GM12801 (cell line): ENCODE results near the gene CLDN2.

ENCODE experiments used
- CTCF ChIP-seq: IDR thresholded peaks from one replicate; pipeline ENCODE4 v1.5.1; 2011; ENCODE audit warnings: control low read depth; ENCODE audit not compliant: insufficient read length; ENCODE audit errors: extremely low read depth

CLDN2 gene

DNA sequence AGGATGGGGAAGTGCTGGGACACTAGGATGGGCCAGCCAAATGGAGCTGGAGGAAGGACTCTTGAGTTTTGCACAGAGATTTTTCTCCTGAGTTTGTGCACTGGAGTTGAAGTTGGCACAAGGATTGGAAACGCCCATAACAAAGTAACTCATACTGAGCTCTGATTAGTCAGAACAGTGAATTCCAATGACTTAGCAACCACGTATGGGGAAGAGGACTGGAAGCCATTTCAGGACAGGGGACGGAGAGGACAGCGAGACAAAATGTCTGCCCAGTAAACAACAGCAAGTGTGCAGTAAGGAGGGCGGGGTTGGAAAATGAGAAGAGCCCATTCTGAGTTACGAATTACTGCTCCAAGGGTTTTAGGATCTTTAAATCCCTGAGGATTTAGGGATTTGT is 22.9 kb upstream of the CLDN2 start:
- TF ChIP-seq CTCF, result no peak

- no peak for TF ChIP-seq CTCF
These were observed 21.7 kb upstream of the CLDN2 start for GRCh38 chrX:106898462-106898861.

DNA sequence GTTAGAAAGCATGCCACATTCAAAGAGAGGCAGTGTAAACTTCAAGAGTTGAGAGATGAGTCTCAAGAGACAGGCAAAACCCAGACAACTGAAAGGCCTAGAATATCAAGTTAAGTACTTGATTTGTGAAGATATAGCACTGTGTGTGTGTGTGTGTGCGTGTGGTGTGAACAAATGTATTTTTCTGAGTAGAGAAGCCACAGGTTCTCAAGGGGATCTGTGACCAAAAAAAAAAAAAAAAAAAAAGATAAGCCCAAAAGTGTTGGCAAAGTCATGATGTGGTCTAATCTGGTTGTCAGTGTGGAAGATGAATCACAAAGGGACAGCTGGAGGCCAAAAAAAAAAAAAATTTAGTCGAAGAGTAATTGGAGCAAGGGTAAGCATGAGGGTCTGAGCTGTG is 20.9 kb upstream of the CLDN2 start:
- TF ChIP-seq CTCF, result no peak

DNA sequence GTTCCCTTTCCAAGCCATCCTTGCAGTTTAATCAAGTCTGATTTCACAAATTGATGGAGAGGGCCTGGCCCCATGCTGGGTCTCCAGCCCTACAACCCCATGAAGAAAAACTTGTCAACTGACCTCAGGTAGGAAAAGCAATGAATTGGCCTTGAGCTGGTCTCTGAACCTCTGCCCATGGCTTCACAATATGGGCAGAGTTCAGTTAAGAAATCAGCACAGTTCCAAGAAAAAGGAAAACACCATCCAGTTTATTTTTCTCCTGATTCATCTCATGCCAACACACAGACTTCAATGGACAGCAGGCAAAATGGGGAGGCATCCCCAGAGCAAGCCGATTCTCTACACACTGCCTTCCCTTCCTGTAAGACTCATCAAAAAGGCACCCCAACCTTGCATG is 20.4 kb upstream of the CLDN2 start:
- no peak for TF ChIP-seq CTCF

GRCh38 chrX:106901341-106901740 is 18.9 kb upstream of the CLDN2 start:
- no peak for TF ChIP-seq CTCF

DNA sequence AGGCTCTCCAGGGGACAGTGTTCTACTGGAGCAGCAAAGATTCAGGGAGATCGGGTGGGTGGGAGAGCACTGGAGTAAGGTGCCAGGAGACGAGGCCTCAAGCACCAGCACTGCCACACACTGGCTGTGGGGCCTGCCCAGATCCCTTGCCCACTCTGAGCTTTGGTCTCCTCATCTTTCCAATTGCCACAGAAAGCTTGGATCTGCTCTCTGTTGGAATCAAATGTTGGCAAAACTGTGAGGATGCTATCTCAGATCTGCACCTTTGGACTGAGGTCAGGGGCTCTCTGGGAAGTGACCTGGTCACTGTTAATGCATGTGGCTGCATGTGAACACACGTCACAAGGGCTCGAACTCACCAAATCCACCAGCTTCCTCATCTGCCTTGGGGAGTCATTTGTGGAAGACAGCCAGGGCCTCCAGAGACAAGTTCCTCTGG is 18.4 kb upstream of the CLDN2 start:
- no peak for TF ChIP-seq CTCF

DNA sequence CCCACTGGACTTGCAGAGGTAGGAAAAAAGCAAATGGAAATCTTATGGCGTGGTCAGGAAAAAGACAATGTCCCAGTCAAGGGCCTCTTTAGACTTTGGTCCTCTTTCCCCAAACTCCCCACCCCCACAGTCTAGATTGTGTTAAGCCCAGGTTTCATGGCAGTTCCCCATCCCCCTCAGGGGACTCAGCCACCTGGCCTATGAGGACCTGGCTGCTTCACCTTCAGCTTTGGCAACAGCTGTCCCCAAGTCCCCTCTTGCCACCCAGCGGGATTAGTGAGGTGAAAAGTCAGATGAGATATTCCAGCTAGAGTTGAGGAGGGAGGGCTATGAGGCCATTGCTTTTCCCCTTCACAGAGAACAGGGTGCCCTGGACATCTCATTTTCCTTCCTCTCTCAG is 17.5 kb upstream of the CLDN2 start:
- no peak for TF ChIP-seq CTCF

GRCh38 chrX:106903291-106903824 is 16.8 kb upstream of the CLDN2 start, which contains the start of gene RIPPLY1:
Gene RIPPLY1 (minus strand): TSS chrX:106903341. CDS start chrX:106903287, 54 bp downstream.
- no peak for TF ChIP-seq CTCF
